ENCODE results near the gene C1orf216. TPM values are rescaled to one million over a fixed set of nuclear protein-coding genes. Genes with fewer than 3 reads are reported as not detected.
"Not testable (repeated sequence)": the region's sequence is repeated elsewhere in the genome, so short reads cannot be mapped to it uniquely, and the experiment has no call there.

Gene C1orf216
- polyA plus RNA-seq, 1 experiment: 19.2 TPM

DNA sequence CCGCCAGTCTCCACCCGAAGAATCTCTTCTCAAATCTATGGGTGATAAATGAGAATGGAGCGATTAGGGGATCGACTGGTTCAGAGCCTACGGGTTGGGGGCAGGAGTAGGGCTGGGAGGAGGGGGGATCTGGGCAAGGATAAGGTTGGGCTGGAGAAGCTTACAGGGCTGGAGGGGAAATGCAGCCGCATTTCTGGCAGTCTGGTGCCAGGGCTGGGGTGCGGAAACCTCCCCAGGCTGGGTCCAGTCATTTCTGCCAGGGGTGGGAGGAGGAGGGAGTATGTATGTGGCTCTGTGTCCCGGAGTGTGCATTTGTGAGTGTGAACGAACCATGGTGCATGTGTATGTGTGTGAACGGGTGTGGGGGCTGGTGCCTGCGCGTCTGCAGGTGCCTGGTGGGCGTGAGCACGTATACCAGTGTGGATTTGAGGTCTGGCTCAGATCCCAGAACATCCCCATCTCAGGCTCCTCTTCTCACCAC is 10.2 kb downstream of the C1orf216 start:
- Histone ChIP-seq H3K27me3 (ENCODE audit: control insufficient read depth, insufficient read depth, low read length) (peaks cover 14% of the 10 kb centered on the region), H3K9me3 (ENCODE audit: control insufficient read depth, insufficient read depth, low read length) (no peaks in the 10 kb centered on the region; the same call in 1 of the 2 replicates), H3K27ac (ENCODE audit: low read depth, low read length) (no peak overlapping the region), H3K4me3 (ENCODE audit: low read depth, low read length) (peak overlapping the region; percentile 52)
- CTCF ChIA-PET: no interaction called here
- no peak for DNase-seq (ENCODE audit: low read depth, low spot score)
- POLR2A ChIA-PET: no interaction called here
- TF ChIP-seq, protein P1, sequence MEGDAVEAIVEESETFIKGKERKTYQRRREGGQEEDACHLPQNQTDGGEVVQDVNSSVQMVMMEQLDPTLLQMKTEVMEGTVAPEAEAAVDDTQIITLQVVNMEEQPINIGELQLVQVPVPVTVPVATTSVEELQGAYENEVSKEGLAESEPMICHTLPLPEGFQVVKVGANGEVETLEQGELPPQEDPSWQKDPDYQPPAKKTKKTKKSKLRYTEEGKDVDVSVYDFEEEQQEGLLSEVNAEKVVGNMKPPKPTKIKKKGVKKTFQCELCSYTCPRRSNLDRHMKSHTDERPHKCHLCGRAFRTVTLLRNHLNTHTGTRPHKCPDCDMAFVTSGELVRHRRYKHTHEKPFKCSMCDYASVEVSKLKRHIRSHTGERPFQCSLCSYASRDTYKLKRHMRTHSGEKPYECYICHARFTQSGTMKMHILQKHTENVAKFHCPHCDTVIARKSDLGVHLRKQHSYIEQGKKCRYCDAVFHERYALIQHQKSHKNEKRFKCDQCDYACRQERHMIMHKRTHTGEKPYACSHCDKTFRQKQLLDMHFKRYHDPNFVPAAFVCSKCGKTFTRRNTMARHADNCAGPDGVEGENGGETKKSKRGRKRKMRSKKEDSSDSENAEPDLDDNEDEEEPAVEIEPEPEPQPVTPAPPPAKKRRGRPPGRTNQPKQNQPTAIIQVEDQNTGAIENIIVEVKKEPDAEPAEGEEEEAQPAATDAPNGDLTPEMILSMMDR (IDR thresholded peaks at IDR 0.05; ENCODE audit: low read depth, low read length): no peak

DNA sequence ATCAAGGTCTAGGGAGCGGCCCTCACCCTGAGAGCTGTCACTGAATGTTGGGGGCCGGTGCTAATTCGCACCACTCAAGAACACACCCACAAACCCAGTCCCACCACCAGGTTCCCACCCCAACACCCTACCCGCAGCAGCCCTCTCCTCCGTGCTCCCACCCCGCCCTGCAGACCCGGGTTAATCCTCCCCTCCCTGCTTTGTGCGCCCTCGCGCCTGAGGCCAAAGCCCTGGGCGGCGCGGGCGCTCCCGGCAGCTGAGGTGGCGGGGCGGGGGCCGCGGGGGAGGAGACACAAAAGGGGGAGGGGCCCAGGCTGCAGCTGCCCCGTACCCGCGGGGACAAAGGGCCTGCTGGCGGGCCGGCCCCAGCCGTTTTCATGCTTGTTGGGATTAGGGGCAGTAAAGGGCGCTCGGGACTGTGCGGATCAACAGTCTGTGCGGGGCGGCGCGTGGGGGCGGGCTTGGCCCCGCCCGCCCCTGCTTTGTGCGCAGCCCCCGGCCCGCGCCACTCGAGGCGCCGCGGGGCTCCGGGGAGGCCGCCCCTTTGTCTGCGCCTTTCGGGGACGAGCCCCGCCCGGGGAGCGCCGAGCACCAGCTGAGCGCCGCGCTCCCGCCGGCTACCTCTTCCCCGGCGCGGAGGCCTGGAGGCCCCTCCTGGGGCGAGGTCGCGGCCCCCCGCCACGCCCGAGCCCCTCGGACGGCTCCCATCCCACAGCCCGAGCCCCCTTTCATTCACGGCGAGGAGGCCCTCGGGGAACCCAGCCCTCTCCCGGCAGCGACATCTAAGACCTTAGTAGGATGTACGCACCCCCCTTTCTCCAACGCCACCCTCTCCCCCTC is 10.9 kb downstream of the C1orf216 start:
- TF ChIP-seq, protein P1 (IDR thresholded peaks at IDR 0.05; ENCODE audit: low read depth, low read length): no peak
- ChIA-PET CTCF (interaction anchor here (6.5 kb wide), 1 partner anchor 9 kb away, joined by 49 read pairs; no protein-coding TSS in a partner anchor), POLR2A (no interaction called here)
- Histone ChIP-seq H3K9me3 (ENCODE audit: control insufficient read depth, insufficient read depth, low read length) (no peaks in the 10 kb centered on the region; the same call in 1 of the 2 replicates), H3K4me3 (ENCODE audit: low read depth, low read length) (peak overlapping the region; percentile 52), H3K27me3 (ENCODE audit: control insufficient read depth, insufficient read depth, low read length) (peaks cover 18% of the 10 kb centered on the region), H3K27ac (ENCODE audit: low read depth, low read length) (no peak overlapping the region)
- DNase-seq (ENCODE audit: low read depth, low spot score): no peak

- DNase-seq (ENCODE audit: low read depth, low spot score): no peak
- TF ChIP-seq, protein P1 (IDR thresholded peaks at IDR 0.05; ENCODE audit: low read depth, low read length): no peak
- POLR2A ChIA-PET: no interaction called here
- Histone ChIP-seq H3K27me3 (ENCODE audit: control insufficient read depth, insufficient read depth, low read length) (peaks cover 25% of the 10 kb centered on the region), H3K4me3 (ENCODE audit: low read depth, low read length) (peak overlapping the region; percentile 52), H3K9me3 (ENCODE audit: control insufficient read depth, insufficient read depth, low read length) (no peaks in the 10 kb centered on the region; the same call in 1 of the 2 replicates), H3K27ac (ENCODE audit: low read depth, low read length) (no peak overlapping the region)
- CTCF ChIA-PET: interaction anchor here (1.4 to 6.5 kb wide), 2 partner anchors 9 to 20 kb away, joined by 7 to 49 read pairs; no protein-coding TSS in a partner anchor
Observed at GRCh38 chr1:35706846-35707600, 11.7 kb downstream of the C1orf216 start.

DNA sequence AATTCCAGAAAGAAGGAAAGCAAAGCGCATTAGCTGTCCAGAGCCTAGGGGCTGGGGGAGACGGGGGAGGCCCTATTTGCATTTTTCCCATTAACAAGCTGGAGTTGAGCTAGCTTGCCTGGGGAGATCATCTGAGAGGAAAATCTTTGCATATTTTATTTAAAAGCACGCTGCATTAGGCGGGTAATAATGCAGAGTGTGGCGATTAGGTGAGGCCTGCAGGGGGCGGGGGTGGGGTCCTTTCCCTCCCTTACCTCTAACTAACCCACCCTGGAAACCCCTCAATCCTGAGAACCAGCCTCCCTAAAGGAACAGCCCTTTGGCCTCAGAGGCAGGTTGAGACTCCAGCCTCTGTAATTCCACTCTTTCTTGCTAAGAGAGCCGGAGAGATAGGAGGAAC is 16.2 kb downstream of the C1orf216 start:
- TF ChIP-seq, protein P1 (IDR thresholded peaks at IDR 0.05; ENCODE audit: low read depth, low read length): 0 out of 2 replicates have a peak, but pooled peaks have one; percentile 11
- CTCF ChIA-PET: interaction anchor here (1.7 to 6.5 kb wide), 2 partner anchors 12 to 14 kb away, joined by 3 to 49 read pairs; no protein-coding TSS in a partner anchor
- H3K4me3 ChIP-seq (ENCODE audit: low read depth, low read length): no peak overlapping the region
- POLR2A ChIA-PET: no interaction called here
- DNase-seq (ENCODE audit: low read depth, low spot score): no peak
- H3K27ac ChIP-seq (ENCODE audit: low read depth, low read length): no peak overlapping the region
- H3K9me3 ChIP-seq (ENCODE audit: control insufficient read depth, insufficient read depth, low read length): no peaks in the 10 kb centered on the region; the same call in 1 of the 2 replicates
- peaks cover 43% of the 10 kb centered on the region for H3K27me3 ChIP-seq (ENCODE audit: control insufficient read depth, insufficient read depth, low read length)

GRCh38 chr1:35699152-35699551 is 19.5 kb downstream of the C1orf216 start:
- POLR2A ChIA-PET; DNase-seq (ENCODE audit: low read depth, low spot score); H3K27ac ChIP-seq (ENCODE audit: low read depth, low read length); H3K4me3 ChIP-seq (ENCODE audit: low read depth, low read length); H3K9me3 ChIP-seq (ENCODE audit: control insufficient read depth, insufficient read depth, low read length): not testable (repeated sequence)
- CTCF ChIA-PET: interaction anchor here (1.5 kb wide), 1 partner anchor 16 kb away, joined by 8 read pairs; no protein-coding TSS in a partner anchor
- peaks cover 46% of the 10 kb centered on the region for H3K27me3 ChIP-seq (ENCODE audit: control insufficient read depth, insufficient read depth, low read length)
